BLaER1 (cell line): ENCODE data around the gene MBD6.
"Not testable (repeated sequence)": the region's sequence is repeated elsewhere in the genome, so short reads cannot be mapped to it uniquely, and the experiment has no call there.

Source experiments
- H3K27ac ChIP-seq: shearing (Covaris generic); formaldehyde crosslinking; 2 replicates; pipeline ENCODE4 v1.8.1; 2022
- H3K27me3 ChIP-seq: shearing (Covaris generic); formaldehyde crosslinking; 2 replicates; pipeline ENCODE4 v1.8.1; 2022
- H3K36me3 ChIP-seq: shearing (Covaris generic); formaldehyde crosslinking; 2 replicates; pipeline ENCODE4 v1.8.1; 2022
- H3K4me1 ChIP-seq: shearing (Covaris generic); formaldehyde crosslinking; 2 replicates; pipeline ENCODE4 v1.8.1; 2022
- H3K4me2 ChIP-seq: shearing (Covaris generic); formaldehyde crosslinking; 2 replicates; pipeline ENCODE4 v1.8.1; 2022
- H3K4me3 ChIP-seq: shearing (Covaris generic); formaldehyde crosslinking; 2 replicates; pipeline ENCODE4 v1.8.1; 2022
- H3K9ac ChIP-seq: shearing (Covaris generic); formaldehyde crosslinking; 2 replicates; pipeline ENCODE4 v1.8.1; 2022
- H3K9me3 ChIP-seq: shearing (Covaris generic); formaldehyde crosslinking; 2 replicates; pipeline ENCODE4 v1.8.1; 2022
- H4K20me1 ChIP-seq: shearing (Covaris generic); formaldehyde crosslinking; 2 replicates; pipeline ENCODE4 v1.8.1; 2022
- Cebpa-rat ChIP-seq: shearing (Covaris generic); IDR thresholded peaks from 2 replicates; pipeline ENCODE4 v1.8.1; 2022

The MBD6 gene

GRCh38 chr12:57514720-57515407, 7.8 kb upstream of the MBD6 start:
- H4K20me1 ChIP-seq = peaks cover 94% of the 10 kb centered on the region
- H3K4me1 ChIP-seq = peaks cover 24% of the 10 kb centered on the region
- peaks cover 94% of the 10 kb centered on the region for H3K36me3 ChIP-seq
- no peaks in the 10 kb centered on the region for H3K27me3 ChIP-seq
- no peak overlapping the region for H3K9ac ChIP-seq
- no peak overlapping the region for H3K4me2 ChIP-seq
- no peak for TF ChIP-seq Cebpa-rat
- no peaks in the 10 kb centered on the region for H3K9me3 ChIP-seq
- no peak overlapping the region for H3K27ac ChIP-seq
- no peak overlapping the region for H3K4me3 ChIP-seq

- peaks cover 90% of the 10 kb centered on the region for H4K20me1 ChIP-seq
- H3K4me3 ChIP-seq = no peak overlapping the region
- H3K27ac ChIP-seq = no peak overlapping the region
- H3K9ac ChIP-seq = no peak overlapping the region
- H3K4me2 ChIP-seq = no peak overlapping the region
- H3K4me1 ChIP-seq = peaks cover 21% of the 10 kb centered on the region
- no peak for TF ChIP-seq Cebpa-rat
- no peaks in the 10 kb centered on the region for H3K9me3 ChIP-seq
- H3K27me3 ChIP-seq = no peaks in the 10 kb centered on the region
- peaks cover 88% of the 10 kb centered on the region for H3K36me3 ChIP-seq
Measured at GRCh38 chr12:57515408-57515933, 7.2 kb upstream of the MBD6 start.

- Histone ChIP-seq H3K36me3 (peaks cover 83% of the 10 kb centered on the region), H4K20me1 (peaks cover 84% of the 10 kb centered on the region), H3K27ac (0 out of 2 replicates have a peak overlapping the region, but pooled peaks have one; percentile 8), H3K27me3 (no peaks in the 10 kb centered on the region), H3K4me1 (peaks cover 24% of the 10 kb centered on the region), H3K9me3 (no peaks in the 10 kb centered on the region), H3K4me3 (no peak overlapping the region), H3K4me2 (no peak overlapping the region), H3K9ac (no peak overlapping the region)
- no peak for TF ChIP-seq Cebpa-rat
Measured at GRCh38 chr12:57515934-57516541, 6.6 kb upstream of the MBD6 start.

GRCh38 chr12:57516617-57517153, 5.9 kb upstream of the MBD6 start:
- TF ChIP-seq Cebpa-rat = no peak
- H3K4me1 ChIP-seq = peaks cover 30% of the 10 kb centered on the region
- H3K9me3 ChIP-seq = no peaks in the 10 kb centered on the region
- H3K27me3 ChIP-seq = no peaks in the 10 kb centered on the region
- H3K9ac ChIP-seq = peak overlapping the region; percentile 27; the same call in 1 of the 2 replicates
- no peak overlapping the region for H3K4me3 ChIP-seq
- H4K20me1 ChIP-seq = peaks cover 78% of the 10 kb centered on the region
- 0 out of 2 replicates have a peak overlapping the region, but pooled peaks have one; percentile 8 for H3K27ac ChIP-seq
- H3K4me2 ChIP-seq = no peak overlapping the region
- H3K36me3 ChIP-seq = peaks cover 76% of the 10 kb centered on the region

GRCh38 chr12:57517187-57517586, 5.4 kb upstream of the MBD6 start:
- no peak overlapping the region for H3K4me3 ChIP-seq
- H3K36me3 ChIP-seq = peaks cover 71% of the 10 kb centered on the region
- peaks cover 73% of the 10 kb centered on the region for H4K20me1 ChIP-seq
- no peak overlapping the region for H3K4me2 ChIP-seq
- 0 out of 2 replicates have a peak overlapping the region, but pooled peaks have one; percentile 8 for H3K27ac ChIP-seq
- peaks cover 35% of the 10 kb centered on the region for H3K4me1 ChIP-seq
- TF ChIP-seq Cebpa-rat = no peak
- peak overlapping the region; percentile 27; the same call in 1 of the 2 replicates for H3K9ac ChIP-seq
- no peaks in the 10 kb centered on the region for H3K27me3 ChIP-seq
- H3K9me3 ChIP-seq = no peaks in the 10 kb centered on the region

GRCh38 chr12:57517718-57518117, 4.9 kb upstream of the MBD6 start:
- 0 out of 2 replicates have a peak overlapping the region, but pooled peaks have one; percentile 97 for H3K9ac ChIP-seq
- H3K4me1 ChIP-seq = peaks cover 37% of the 10 kb centered on the region
- H3K4me2 ChIP-seq = peak overlapping the region; percentile 86
- not testable (repeated sequence) for H3K4me3 ChIP-seq, H3K27ac ChIP-seq, H3K9me3 ChIP-seq, H3K27me3 ChIP-seq
- H3K36me3 ChIP-seq = peaks cover 66% of the 10 kb centered on the region
- H4K20me1 ChIP-seq = peaks cover 70% of the 10 kb centered on the region

- Histone ChIP-seq H3K27me3 (no peaks in the 10 kb centered on the region), H3K4me1 (peaks cover 38% of the 10 kb centered on the region), H3K9me3 (no peaks in the 10 kb centered on the region), H3K4me3 (peak overlapping the region; percentile 84), H4K20me1 (peaks cover 66% of the 10 kb centered on the region), H3K27ac (no peak overlapping the region), H3K9ac (peak overlapping the region; percentile 97), H3K4me2 (peak overlapping the region; percentile 86), H3K36me3 (peaks cover 60% of the 10 kb centered on the region)
- TF ChIP-seq Cebpa-rat = peak; percentile 10; the same call in 1 of the 2 replicates
Measured at GRCh38 chr12:57518176-57518919, 4.3 kb upstream of the MBD6 start.

GRCh38 chr12:57518920-57519795, 3.5 kb upstream of the MBD6 start:
- H3K9me3 ChIP-seq = no peaks in the 10 kb centered on the region
- peaks cover 69% of the 10 kb centered on the region for H4K20me1 ChIP-seq
- peaks cover 54% of the 10 kb centered on the region for H3K36me3 ChIP-seq
- peaks cover 46% of the 10 kb centered on the region for H3K4me1 ChIP-seq
- H3K27ac ChIP-seq = peak overlapping the region; percentile 93
- no peak; the same call in 1 of the 2 replicates for TF ChIP-seq Cebpa-rat
- H3K4me3 ChIP-seq = peak overlapping the region; percentile 84
- H3K4me2 ChIP-seq = peak overlapping the region; percentile 86
- H3K9ac ChIP-seq = peak overlapping the region; percentile 97
- no peaks in the 10 kb centered on the region for H3K27me3 ChIP-seq

- Histone ChIP-seq H3K9ac (peak overlapping the region; percentile 97), H3K27ac (peak overlapping the region; percentile 93), H3K4me2 (peak overlapping the region; percentile 86), H3K36me3 (peaks cover 54% of the 10 kb centered on the region), H3K4me1 (peaks cover 52% of the 10 kb centered on the region), H3K4me3 (peak overlapping the region; percentile 84), H4K20me1 (peaks cover 69% of the 10 kb centered on the region), H3K27me3 (no peaks in the 10 kb centered on the region), H3K9me3 (no peaks in the 10 kb centered on the region)
- TF ChIP-seq Cebpa-rat = no peak
Measured at GRCh38 chr12:57519796-57520052, 2.9 kb upstream of the MBD6 start.
